ENCODE measurements around the gene SCN3B. TPM values are rescaled to one million over a fixed set of nuclear protein-coding genes. Genes with fewer than 3 reads are reported as not detected.

The SCN3B gene
- total RNA-seq, 1 donor from 2014 or later, result 2.5 TPM

DNA sequence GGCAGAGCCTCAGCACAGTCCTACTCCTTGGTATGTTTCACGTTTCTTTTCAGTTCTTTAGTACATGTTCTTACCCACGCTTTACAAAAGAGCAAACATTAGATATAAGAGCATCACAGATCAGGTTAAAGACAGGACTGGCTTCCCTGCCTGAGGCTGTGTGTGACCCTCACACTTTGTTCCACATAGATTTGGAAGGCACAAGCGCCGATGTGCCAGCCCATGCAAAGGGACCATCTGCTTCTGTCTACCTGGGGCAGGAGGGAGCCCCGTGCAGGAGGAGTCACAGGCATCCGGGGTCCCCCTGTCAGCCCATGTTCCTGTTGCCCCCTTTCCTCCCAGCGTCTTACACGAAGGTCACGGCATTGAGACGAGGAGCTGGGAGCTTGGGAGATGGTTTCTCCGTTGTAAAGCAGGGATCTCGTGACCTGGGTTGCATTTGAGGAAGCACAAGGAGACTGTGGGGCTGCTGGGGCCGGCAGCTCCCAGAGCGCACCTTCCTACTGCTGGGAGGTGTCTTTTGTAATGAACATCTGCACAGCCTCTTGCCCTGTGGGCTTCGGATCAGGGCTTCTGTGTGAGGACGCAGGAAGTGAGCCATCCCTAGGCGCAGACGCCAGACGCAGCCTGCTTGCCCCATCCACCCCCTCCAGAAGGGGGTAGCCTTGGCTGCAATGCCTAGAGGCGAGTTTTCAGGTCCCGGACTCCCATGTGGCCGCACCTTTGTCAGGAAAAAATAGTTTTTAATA lies 72.6 kb downstream of the SCN3B start:
- Mint-ChIP-seq H3K36me3 (peaks cover 5% of the 10 kb centered on the region), H3K27ac (no peak overlapping the region), H3K4me3 (no peak overlapping the region), H3K9me3 (no peaks in the 10 kb centered on the region), H3K4me1 (ENCODE audit: unreplicated experiment) (peaks cover 25% of the 10 kb centered on the region), H3K27me3 (peaks cover 12% of the 10 kb centered on the region)
- TF ChIP-seq, protein P1, sequence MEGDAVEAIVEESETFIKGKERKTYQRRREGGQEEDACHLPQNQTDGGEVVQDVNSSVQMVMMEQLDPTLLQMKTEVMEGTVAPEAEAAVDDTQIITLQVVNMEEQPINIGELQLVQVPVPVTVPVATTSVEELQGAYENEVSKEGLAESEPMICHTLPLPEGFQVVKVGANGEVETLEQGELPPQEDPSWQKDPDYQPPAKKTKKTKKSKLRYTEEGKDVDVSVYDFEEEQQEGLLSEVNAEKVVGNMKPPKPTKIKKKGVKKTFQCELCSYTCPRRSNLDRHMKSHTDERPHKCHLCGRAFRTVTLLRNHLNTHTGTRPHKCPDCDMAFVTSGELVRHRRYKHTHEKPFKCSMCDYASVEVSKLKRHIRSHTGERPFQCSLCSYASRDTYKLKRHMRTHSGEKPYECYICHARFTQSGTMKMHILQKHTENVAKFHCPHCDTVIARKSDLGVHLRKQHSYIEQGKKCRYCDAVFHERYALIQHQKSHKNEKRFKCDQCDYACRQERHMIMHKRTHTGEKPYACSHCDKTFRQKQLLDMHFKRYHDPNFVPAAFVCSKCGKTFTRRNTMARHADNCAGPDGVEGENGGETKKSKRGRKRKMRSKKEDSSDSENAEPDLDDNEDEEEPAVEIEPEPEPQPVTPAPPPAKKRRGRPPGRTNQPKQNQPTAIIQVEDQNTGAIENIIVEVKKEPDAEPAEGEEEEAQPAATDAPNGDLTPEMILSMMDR (conservative IDR thresholded peaks at IDR 0.05), result no peak
- DNase-seq (ENCODE audit: extremely low spot score, unreplicated experiment), result no peak

GRCh38 chr11:123580557-123581275 lies 73.7 kb downstream of the SCN3B start:
- H3K4me3 Mint-ChIP-seq, result peak overlapping the region; percentile 20
- H3K4me1 Mint-ChIP-seq (ENCODE audit: unreplicated experiment), result peaks cover 19% of the 10 kb centered on the region
- no peak overlapping the region for H3K27ac Mint-ChIP-seq

GRCh38 chr11:123580137-123580536 lies 74.3 kb downstream of the SCN3B start:
- Mint-ChIP-seq H3K27me3 (peaks cover 16% of the 10 kb centered on the region), H3K36me3 (peaks cover 5% of the 10 kb centered on the region), H3K9me3 (no peaks in the 10 kb centered on the region), H3K27ac (no peak overlapping the region), H3K4me1 (ENCODE audit: unreplicated experiment) (peaks cover 15% of the 10 kb centered on the region), H3K4me3 (no peak overlapping the region)
- no peak for DNase-seq (ENCODE audit: extremely low spot score, unreplicated experiment)
- TF ChIP-seq, protein P1 (conservative IDR thresholded peaks at IDR 0.05), result no peak

More at GRCh38 chr11:123580557-123581275, 73.7 kb downstream of the SCN3B start:
- TF ChIP-seq, protein P1 (conservative IDR thresholded peaks at IDR 0.05), result peak; percentile 92
- peak; percentile 81 for DNase-seq (ENCODE audit: extremely low spot score, unreplicated experiment)
- Mint-ChIP-seq H3K36me3 (peaks cover 5% of the 10 kb centered on the region), H3K27me3 (peaks cover 16% of the 10 kb centered on the region), H3K9me3 (no peaks in the 10 kb centered on the region)

DNA sequence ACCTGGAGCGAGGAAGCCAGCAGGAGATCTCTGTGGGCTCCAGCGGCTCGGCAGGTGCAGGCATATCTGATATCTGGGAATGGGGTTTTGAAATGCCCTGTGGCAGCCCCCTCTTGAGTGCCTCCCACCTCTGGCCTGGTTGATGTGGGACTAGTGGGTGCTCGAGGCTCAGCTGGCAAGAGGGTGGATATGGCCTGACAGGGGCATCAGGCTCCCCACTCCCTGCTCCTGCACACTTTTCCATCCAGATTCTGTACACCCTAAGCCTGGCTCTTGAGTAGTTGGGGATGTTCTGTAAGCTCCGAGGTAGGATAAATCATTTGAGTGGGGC lies 75.0 kb downstream of the SCN3B start:
- TF ChIP-seq, protein P1 (conservative IDR thresholded peaks at IDR 0.05), result no peak
- peaks cover 5% of the 10 kb centered on the region for H3K36me3 Mint-ChIP-seq
- H3K4me3 Mint-ChIP-seq, result no peak overlapping the region
- no peaks in the 10 kb centered on the region for H3K9me3 Mint-ChIP-seq
- H3K27me3 Mint-ChIP-seq, result peaks cover 22% of the 10 kb centered on the region
- peaks cover 14% of the 10 kb centered on the region for H3K4me1 Mint-ChIP-seq (ENCODE audit: unreplicated experiment)
- DNase-seq (ENCODE audit: extremely low spot score, unreplicated experiment), result no peak
- no peak overlapping the region for H3K27ac Mint-ChIP-seq

Other genes with a start within 250 kb of the SCN3B start
- 2.6 and 15.2 TPM in 2 replicates for gene GRAMD1B, start 224.4 kb downstream of the SCN3B start, total RNA-seq (ENCODE audit: low replicate concordance)
- gene ZNF202, start 87.0 kb upstream of the SCN3B start, total RNA-seq (ENCODE audit: low replicate concordance), result 16.2 and 20.5 TPM in 2 replicates
- not detected in 2 replicates for gene OR6X1, start 99.9 kb upstream of the SCN3B start, total RNA-seq (ENCODE audit: low replicate concordance)
- not detected in 2 replicates for gene OR6M1, start 151.7 kb upstream of the SCN3B start, total RNA-seq (ENCODE audit: low replicate concordance)
- not detected in 2 replicates for gene TMEM225, start 231.0 kb upstream of the SCN3B start, total RNA-seq (ENCODE audit: low replicate concordance)
- gene OR8D4, start 247.5 kb upstream of the SCN3B start, total RNA-seq (ENCODE audit: low replicate concordance), result not detected in 2 replicates